GM23338 (cell line): ENCODE measurements around the gene GCC1.

ENCODE experiments used
- CREB1 ChIP-seq: fragments of 250-450 bp; sonication (Bioruptor Pico); IDR thresholded peaks from 2 replicates; pipeline ENCODE4 v1.5.0; 2020; ENCODE audit warnings: low read depth, mild to moderate bottlenecking, moderate library complexity
- CTCF ChIP-seq, 2 experiments: fragments of 200-600 bp in 1 of 2; sonication (generic) in 1 of 2; conservative IDR thresholded peaks; 2 replicates each; pipeline versions ENCODE4 v1.5.1 to v1.6.1; 2016 to 2017; ENCODE audit warnings: antibody characterized with exemption in 2 of 2, low read depth in 2 of 2, mild to moderate bottlenecking in 2 of 2, moderate library complexity in 1 of 2
- ETS1 ChIP-seq: IDR thresholded peaks from 2 replicates; pipeline ENCODE4 v1.6.1; 2016; ENCODE audit warnings: antibody characterized with exemption
- POLR2AphosphoS5 ChIP-seq: IDR thresholded peaks from 2 replicates; pipeline ENCODE4 v1.6.1; 2016; ENCODE audit warnings: antibody characterized with exemption, low read depth
- ZNF331 ChIP-seq: fragments of 250-450 bp; sonication (Bioruptor Pico); IDR thresholded peaks from 2 replicates; pipeline ENCODE4 v1.5.0; 2020; ENCODE audit warnings: low read depth, mild to moderate bottlenecking, moderate library complexity

GRCh38 chr7:127618042-127618441 is 32.6 kb upstream of the GCC1 start, which contains the start of gene PAX4:
- TF ChIP-seq ETS1: no peak
- no peak for TF ChIP-seq POLR2AphosphoS5
- TF ChIP-seq CTCF (conservative IDR thresholded peaks at IDR 0.05; ENCODE audit: low read depth in 2 of 2): no peak
- no peak for TF ChIP-seq CREB1 (CRISPR knock-in tag)
- TF ChIP-seq ZNF331 (CRISPR knock-in tag): no peak
